Measurements from ENCODE around the gene HNRNPC. TPM values are rescaled to one million over a fixed set of nuclear protein-coding genes. Genes with fewer than 3 reads are reported as not detected.
"Not testable (repeated sequence)": the region's sequence is repeated elsewhere in the genome, so short reads cannot be mapped to it uniquely, and the experiment has no call there.

HNRNPC gene
- polyA plus RNA-seq, 1 donor (not counting 4 experiments of a cell fraction or from before 2014, with no cell fraction given): 871 TPM

DNA sequence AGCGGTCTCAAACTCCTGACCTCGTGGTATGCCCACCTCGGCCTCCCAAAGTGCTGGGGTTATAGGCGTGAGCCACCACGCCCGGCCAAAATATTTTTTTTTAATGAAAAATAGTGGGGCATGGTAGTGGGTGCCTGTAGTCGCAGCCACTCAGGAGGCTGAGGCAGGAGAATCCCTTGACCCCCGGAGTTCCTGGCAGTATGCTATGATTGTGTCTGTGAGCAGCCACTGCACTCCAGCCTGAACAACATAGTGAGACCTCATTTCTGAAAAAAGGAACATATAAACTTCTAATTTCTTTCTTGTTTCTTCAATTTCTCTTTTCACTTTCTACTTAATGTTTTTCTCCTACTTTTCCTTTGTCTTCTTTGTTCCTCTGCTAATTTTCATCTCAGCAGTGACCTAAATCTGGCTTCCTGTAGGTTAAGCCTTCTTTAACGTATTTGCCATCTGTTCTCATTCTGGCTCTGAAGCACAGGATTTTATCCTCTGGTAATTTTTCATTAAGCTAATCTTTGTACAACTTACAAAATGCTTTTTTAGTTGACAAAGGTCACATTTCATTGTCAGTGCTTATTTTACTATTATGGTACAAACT, 6.1 kb upstream of the HNRNPC start:
- no peak overlapping the region for H3K9ac ChIP-seq (ENCODE audit: control insufficient read depth, extremely low read depth, insufficient read depth, low read length)
- dilution Hi-C loops (cut with MboI; ENCODE audit: extremely low pct_ligation_motif_present, low sequenced_read_pairs): no loop called here
- DNase-seq (ENCODE audit: low read depth, low spot score): no peak
- no peak overlapping the region for H2AFZ ChIP-seq (ENCODE audit: control insufficient read depth, low read length)
- TF ChIP-seq EZH2 (IDR thresholded peaks at IDR 0.05; ENCODE audit: low read length): no peak
- TF ChIP-seq, protein P1, sequence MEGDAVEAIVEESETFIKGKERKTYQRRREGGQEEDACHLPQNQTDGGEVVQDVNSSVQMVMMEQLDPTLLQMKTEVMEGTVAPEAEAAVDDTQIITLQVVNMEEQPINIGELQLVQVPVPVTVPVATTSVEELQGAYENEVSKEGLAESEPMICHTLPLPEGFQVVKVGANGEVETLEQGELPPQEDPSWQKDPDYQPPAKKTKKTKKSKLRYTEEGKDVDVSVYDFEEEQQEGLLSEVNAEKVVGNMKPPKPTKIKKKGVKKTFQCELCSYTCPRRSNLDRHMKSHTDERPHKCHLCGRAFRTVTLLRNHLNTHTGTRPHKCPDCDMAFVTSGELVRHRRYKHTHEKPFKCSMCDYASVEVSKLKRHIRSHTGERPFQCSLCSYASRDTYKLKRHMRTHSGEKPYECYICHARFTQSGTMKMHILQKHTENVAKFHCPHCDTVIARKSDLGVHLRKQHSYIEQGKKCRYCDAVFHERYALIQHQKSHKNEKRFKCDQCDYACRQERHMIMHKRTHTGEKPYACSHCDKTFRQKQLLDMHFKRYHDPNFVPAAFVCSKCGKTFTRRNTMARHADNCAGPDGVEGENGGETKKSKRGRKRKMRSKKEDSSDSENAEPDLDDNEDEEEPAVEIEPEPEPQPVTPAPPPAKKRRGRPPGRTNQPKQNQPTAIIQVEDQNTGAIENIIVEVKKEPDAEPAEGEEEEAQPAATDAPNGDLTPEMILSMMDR (optimal IDR thresholded peaks at IDR 0.05 in 1 of 3, IDR thresholded peaks at IDR 0.05 in 1 of 3, conservative IDR thresholded peaks at IDR 0.05 in 1 of 3; ENCODE audit: extremely low read depth in 1 of 3, insufficient read depth in 2 of 3, low read length in 3 of 3): no peak
- FAIRE-seq: no peak
- H3K9me1 ChIP-seq (ENCODE audit: control insufficient read depth, extremely low read depth, insufficient read depth, low read length): no peaks in the 10 kb centered on the region
- H3K4me2 ChIP-seq (ENCODE audit: control insufficient read depth, extremely low read depth, insufficient read depth, low read depth, low read length): no peak overlapping the region
- no peaks in the 10 kb centered on the region for H3K36me3 ChIP-seq (ENCODE audit: control insufficient read depth in 2 of 2, extremely low read depth in 1 of 2, insufficient read depth in 2 of 2, low read length in 2 of 2)
- H3K4me3 ChIP-seq (ENCODE audit: control insufficient read depth in 2 of 3, extremely low read depth in 1 of 3, insufficient read depth in 2 of 3, low read depth in 1 of 3, low read length in 3 of 3): no peak overlapping the region
- no peaks in the 10 kb centered on the region for H3K9me3 ChIP-seq (ENCODE audit: control insufficient read depth, low read depth, low read length)
- H3K27me3 ChIP-seq (ENCODE audit: control insufficient read depth, extremely low read depth, insufficient read depth, low read length): no peaks in the 10 kb centered on the region
- no peaks in the 10 kb centered on the region for H3K4me1 ChIP-seq (ENCODE audit: control insufficient read depth, extremely low read depth, insufficient read depth, low read length)
- H3K79me2 ChIP-seq (ENCODE audit: control insufficient read depth, insufficient read depth, low read length): no peaks in the 10 kb centered on the region
- H3K27ac ChIP-seq (ENCODE audit: control insufficient read depth, insufficient read depth, low read length): no peak overlapping the region
- H4K20me1 ChIP-seq (ENCODE audit: control insufficient read depth, extremely low read depth, insufficient read depth, low read length): no peaks in the 10 kb centered on the region

DNA sequence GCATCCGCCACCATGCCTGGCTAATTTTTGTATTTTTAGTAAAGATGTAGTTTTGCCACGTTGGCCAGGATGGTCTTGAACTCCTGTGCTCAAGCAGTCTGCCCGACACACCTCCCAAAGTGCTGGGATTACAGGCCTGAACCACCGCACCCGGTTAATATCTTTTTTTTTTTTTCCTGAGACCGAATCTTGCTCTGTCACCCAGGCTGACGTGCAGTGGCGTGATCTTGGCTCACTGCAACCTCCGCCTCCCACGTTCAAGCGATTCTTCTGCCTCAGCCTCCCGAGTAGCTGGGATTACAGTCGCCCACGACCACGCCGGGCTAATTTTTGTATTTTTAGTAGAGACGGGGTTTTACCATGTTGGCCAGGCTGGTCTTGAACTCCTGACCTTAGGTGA, 3.4 kb upstream of the HNRNPC start:
- H2AFZ ChIP-seq (ENCODE audit: control insufficient read depth, low read length); H3K4me3 ChIP-seq (ENCODE audit: control insufficient read depth in 2 of 3, extremely low read depth in 1 of 3, insufficient read depth in 2 of 3, low read depth in 1 of 3, low read length in 3 of 3); H3K4me1 ChIP-seq (ENCODE audit: control insufficient read depth, extremely low read depth, insufficient read depth, low read length); H3K4me2 ChIP-seq (ENCODE audit: control insufficient read depth, extremely low read depth, insufficient read depth, low read depth, low read length); DNase-seq (ENCODE audit: low read depth, low spot score); H3K9ac ChIP-seq (ENCODE audit: control insufficient read depth, extremely low read depth, insufficient read depth, low read length); H4K20me1 ChIP-seq (ENCODE audit: control insufficient read depth, extremely low read depth, insufficient read depth, low read length); H3K27me3 ChIP-seq (ENCODE audit: control insufficient read depth, extremely low read depth, insufficient read depth, low read length); dilution Hi-C loops (cut with MboI; ENCODE audit: extremely low pct_ligation_motif_present, low sequenced_read_pairs); H3K27ac ChIP-seq (ENCODE audit: control insufficient read depth, insufficient read depth, low read length); H3K36me3 ChIP-seq (ENCODE audit: control insufficient read depth in 2 of 2, extremely low read depth in 1 of 2, insufficient read depth in 2 of 2, low read length in 2 of 2); H3K9me1 ChIP-seq (ENCODE audit: control insufficient read depth, extremely low read depth, insufficient read depth, low read length); H3K9me3 ChIP-seq (ENCODE audit: control insufficient read depth, low read depth, low read length); FAIRE-seq: not testable (repeated sequence)
- H3K79me2 ChIP-seq (ENCODE audit: control insufficient read depth, insufficient read depth, low read length): peaks cover 16% of the 10 kb centered on the region
